ENCODE results near the gene CDA.

CDA gene

GRCh38 chr1:20648946-20649345 lies 60.0 kb downstream of the CDA start:
- DNase-seq (ENCODE audit: low spot score) = no peak

- no peak for DNase-seq (ENCODE audit: low spot score)
Observed at GRCh38 chr1:20652300-20652699, 63.4 kb downstream of the CDA start.

GRCh38 chr1:20654104-20654690 lies 65.3 kb downstream of the CDA start:
- DNase-seq (ENCODE audit: low spot score) = no peak

GRCh38 chr1:20657024-20657423 lies 68.1 kb downstream of the CDA start:
- no peak for DNase-seq (ENCODE audit: low spot score)

GRCh38 chr1:20658166-20658915 lies 69.4 kb downstream of the CDA start:
- DNase-seq (ENCODE audit: low spot score) = no peak

GRCh38 chr1:20660363-20660762 lies 71.5 kb downstream of the CDA start:
- no peak for DNase-seq (ENCODE audit: low spot score)

- peak; percentile 9 for DNase-seq (ENCODE audit: low spot score)
Observed at GRCh38 chr1:20660847-20661206, 71.9 kb downstream of the CDA start.

GRCh38 chr1:20661207-20662109 lies 72.6 kb downstream of the CDA start, which contains the start of gene DDOST:
Gene DDOST, minus strand, starts transcription at chr1:20661369. Its CDS starts 19 bp downstream, at chr1:20661350.
- peak; percentile 99 for DNase-seq (ENCODE audit: low spot score)

- no peak for DNase-seq (ENCODE audit: low spot score)
Observed at GRCh38 chr1:20662110-20662475, 73.2 kb downstream of the CDA start.

- no peak for DNase-seq (ENCODE audit: low spot score)
Observed at GRCh38 chr1:20663365-20663764, 74.5 kb downstream of the CDA start.

- DNase-seq (ENCODE audit: low spot score) = no peak
Observed at GRCh38 chr1:20663969-20664715, 75.2 kb downstream of the CDA start.

GRCh38 chr1:20665726-20666125 lies 76.8 kb downstream of the CDA start:
- DNase-seq (ENCODE audit: low spot score) = no peak

GRCh38 chr1:20666146-20666545 lies 77.2 kb downstream of the CDA start:
- no peak for DNase-seq (ENCODE audit: low spot score)

GRCh38 chr1:20666804-20667203 lies 77.9 kb downstream of the CDA start:
- DNase-seq (ENCODE audit: low spot score) = peak; percentile 36
